HG03060 (cell line): ENCODE measurements around the gene DNAJA1.
"Not testable (repeated sequence)": the region's sequence is repeated elsewhere in the genome, so short reads cannot be mapped to it uniquely, and the experiment has no call there.

Source experiments
- ATAC-seq: cut with Tn5 transposase; IDR thresholded peaks from one replicate; pipeline ENCODE4 v1.9.1; 2021; ENCODE audit warnings: low read depth, moderate number of reproducible peaks; ENCODE audit not compliant: unreplicated experiment

The DNAJA1 gene

DNA sequence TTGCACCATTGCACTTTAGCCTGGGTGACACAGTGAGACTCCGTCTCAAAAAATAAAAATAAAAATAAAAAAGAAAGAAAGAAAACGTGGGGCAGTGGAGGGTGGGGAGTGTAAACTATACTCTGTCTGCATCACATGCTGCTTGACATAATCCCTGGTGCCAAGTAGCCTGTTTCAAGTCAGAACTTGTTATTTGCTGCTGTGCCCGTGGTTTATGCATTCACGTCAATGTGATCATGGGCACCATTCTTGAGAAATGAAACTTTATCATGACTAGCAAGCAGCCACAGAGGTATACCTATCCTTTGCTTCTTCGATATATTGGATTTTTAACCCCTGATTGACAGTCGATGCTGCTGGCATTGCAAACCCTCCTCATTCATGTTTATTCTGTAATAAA lies 55.5 kb downstream of the DNAJA1 start:
- no peak for ATAC-seq

- no peak for ATAC-seq
Measured at GRCh38 chr9:33081128-33081851, 56.2 kb downstream of the DNAJA1 start.

DNA sequence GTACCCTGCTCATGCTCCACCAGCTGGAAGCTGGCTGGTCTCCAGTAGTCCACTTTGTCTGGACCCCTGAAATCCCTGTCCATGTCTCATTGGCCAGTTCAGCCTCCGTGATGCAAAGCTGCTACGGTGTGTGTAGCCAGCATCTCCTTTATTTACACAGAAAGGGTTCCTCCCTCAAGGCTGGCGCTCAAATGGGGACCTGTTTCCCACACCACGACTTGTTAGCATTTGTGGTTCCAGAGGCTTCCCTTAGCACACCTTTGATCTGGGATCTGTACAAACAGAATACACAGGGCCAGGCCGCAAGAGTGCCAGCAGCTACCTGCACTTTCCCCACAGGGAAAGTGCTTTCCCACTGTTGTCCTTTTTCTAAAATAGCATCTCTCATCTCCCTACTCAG lies 57.1 kb downstream of the DNAJA1 start:
- no peak for ATAC-seq

- ATAC-seq, result no peak
Measured at GRCh38 chr9:33082538-33083326, 57.7 kb downstream of the DNAJA1 start.

- ATAC-seq, result not testable (repeated sequence)
Measured at GRCh38 chr9:33085672-33086071, 60.6 kb downstream of the DNAJA1 start.
